ENCODE data around the gene GP5. TPM values are rescaled to one million over a fixed set of nuclear protein-coding genes. Genes with fewer than 3 reads are reported as not detected.

GP5 gene
- total and polyA plus RNA-seq, 3 donors from 2014 or later: 0.06 to 0.16 TPM; not detected in 1

- DNase-seq: no peak
- 78 to 83% methylated on average over 5 of the region's 5 CpGs for WGBS, 2 donors
- TF ChIP-seq, protein P1, sequence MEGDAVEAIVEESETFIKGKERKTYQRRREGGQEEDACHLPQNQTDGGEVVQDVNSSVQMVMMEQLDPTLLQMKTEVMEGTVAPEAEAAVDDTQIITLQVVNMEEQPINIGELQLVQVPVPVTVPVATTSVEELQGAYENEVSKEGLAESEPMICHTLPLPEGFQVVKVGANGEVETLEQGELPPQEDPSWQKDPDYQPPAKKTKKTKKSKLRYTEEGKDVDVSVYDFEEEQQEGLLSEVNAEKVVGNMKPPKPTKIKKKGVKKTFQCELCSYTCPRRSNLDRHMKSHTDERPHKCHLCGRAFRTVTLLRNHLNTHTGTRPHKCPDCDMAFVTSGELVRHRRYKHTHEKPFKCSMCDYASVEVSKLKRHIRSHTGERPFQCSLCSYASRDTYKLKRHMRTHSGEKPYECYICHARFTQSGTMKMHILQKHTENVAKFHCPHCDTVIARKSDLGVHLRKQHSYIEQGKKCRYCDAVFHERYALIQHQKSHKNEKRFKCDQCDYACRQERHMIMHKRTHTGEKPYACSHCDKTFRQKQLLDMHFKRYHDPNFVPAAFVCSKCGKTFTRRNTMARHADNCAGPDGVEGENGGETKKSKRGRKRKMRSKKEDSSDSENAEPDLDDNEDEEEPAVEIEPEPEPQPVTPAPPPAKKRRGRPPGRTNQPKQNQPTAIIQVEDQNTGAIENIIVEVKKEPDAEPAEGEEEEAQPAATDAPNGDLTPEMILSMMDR (IDR thresholded peaks at IDR 0.05): no peak
- TF ChIP-seq POLR2A (IDR thresholded peaks at IDR 0.05): no peak
- Histone ChIP-seq H3K4me1 (no peaks in the 10 kb centered on the region), H3K27me3 (no peaks in the 10 kb centered on the region), H3K36me3 (ENCODE audit: low read depth, missing control alignments) (no peaks in the 10 kb centered on the region), H3K4me3 (no peak overlapping the region), H3K9me3 (no peaks in the 10 kb centered on the region), H3K27ac (no peak overlapping the region)
- intact Hi-C loops (cut with DNase I; ENCODE audit: low total_unique reads): no loop called here
These were observed 32.5 kb upstream of the GP5 start for GRCh38 chr3:194431554-194431953.

GRCh38 chr3:194425399-194425798 lies 26.3 kb upstream of the GP5 start:
- no peak for DNase-seq
- no peak overlapping the region for H3K27ac ChIP-seq
- no peaks in the 10 kb centered on the region for H3K27me3 ChIP-seq
- no peaks in the 10 kb centered on the region for H3K36me3 ChIP-seq (ENCODE audit: low read depth, missing control alignments)
- H3K9me3 ChIP-seq: no peaks in the 10 kb centered on the region
- intact Hi-C loops (cut with DNase I; ENCODE audit: low total_unique reads): no loop called here
- no peak overlapping the region for H3K4me3 ChIP-seq
- no peak for TF ChIP-seq POLR2A (IDR thresholded peaks at IDR 0.05)
- TF ChIP-seq, protein P1 (IDR thresholded peaks at IDR 0.05): no peak
- H3K4me1 ChIP-seq: no peaks in the 10 kb centered on the region
- 92% methylated on average over 4 of the region's 4 CpGs for WGBS, 2 donors

DNA sequence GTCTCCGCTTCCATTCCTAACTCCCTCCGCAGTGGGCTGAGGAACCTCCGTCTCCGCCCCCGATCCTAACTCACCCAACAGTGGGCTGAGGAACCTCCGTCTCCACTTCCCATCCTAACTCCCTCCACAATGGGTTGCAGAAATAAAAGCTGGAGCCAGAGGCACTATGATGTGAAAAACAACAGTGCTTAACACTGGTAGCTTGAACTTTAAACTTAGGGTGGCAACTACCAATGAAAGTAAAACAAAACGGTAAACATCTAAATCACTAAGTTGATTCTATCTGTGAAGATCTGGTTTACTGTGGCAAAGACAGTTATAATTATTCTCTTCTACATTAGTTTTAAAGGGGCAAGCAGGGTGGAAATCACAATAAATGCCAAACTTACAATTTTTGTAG lies 25.9 kb upstream of the GP5 start:
- H3K27me3 ChIP-seq: no peaks in the 10 kb centered on the region
- no peak overlapping the region for H3K4me3 ChIP-seq
- DNase-seq: no peak
- intact Hi-C loops (cut with DNase I; ENCODE audit: low total_unique reads): no loop called here
- H3K9me3 ChIP-seq: no peaks in the 10 kb centered on the region
- H3K4me1 ChIP-seq: no peaks in the 10 kb centered on the region
- 89 to 94% methylated on average over 7 of the region's 7 CpGs for WGBS, 2 donors
- no peaks in the 10 kb centered on the region for H3K36me3 ChIP-seq (ENCODE audit: low read depth, missing control alignments)
- no peak for TF ChIP-seq POLR2A (IDR thresholded peaks at IDR 0.05)
- TF ChIP-seq, protein P1 (IDR thresholded peaks at IDR 0.05): no peak
- no peak overlapping the region for H3K27ac ChIP-seq

GRCh38 chr3:194424373-194424772 lies 25.3 kb upstream of the GP5 start:
- intact Hi-C loops (cut with DNase I; ENCODE audit: low total_unique reads): no loop called here
- Histone ChIP-seq H3K36me3 (ENCODE audit: low read depth, missing control alignments) (no peaks in the 10 kb centered on the region), H3K27ac (no peak overlapping the region), H3K27me3 (no peaks in the 10 kb centered on the region), H3K4me1 (no peaks in the 10 kb centered on the region), H3K4me3 (no peak overlapping the region), H3K9me3 (no peaks in the 10 kb centered on the region)
- no peak for DNase-seq
- WGBS, 2 donors: 97 to 100% methylated on average over 1 of the region's 1 CpG
- TF ChIP-seq, protein P1 (IDR thresholded peaks at IDR 0.05): no peak
- TF ChIP-seq POLR2A (IDR thresholded peaks at IDR 0.05): no peak

GRCh38 chr3:194423317-194423716 lies 24.3 kb upstream of the GP5 start:
- H3K36me3 ChIP-seq (ENCODE audit: low read depth, missing control alignments): no peaks in the 10 kb centered on the region
- no peak for DNase-seq
- H3K9me3 ChIP-seq: no peaks in the 10 kb centered on the region
- no peaks in the 10 kb centered on the region for H3K4me1 ChIP-seq
- H3K27ac ChIP-seq: no peak overlapping the region
- TF ChIP-seq, protein P1 (IDR thresholded peaks at IDR 0.05): no peak
- TF ChIP-seq POLR2A (IDR thresholded peaks at IDR 0.05): no peak
- H3K27me3 ChIP-seq: no peaks in the 10 kb centered on the region
- intact Hi-C loops (cut with DNase I; ENCODE audit: low total_unique reads): no loop called here
- WGBS, 2 donors: 58 to 73% methylated on average over 3 of the region's 3 CpGs
- no peak overlapping the region for H3K4me3 ChIP-seq

Data from testis (tissue), 3 donors.